PC-3 (cell line): ENCODE measurements around the gene LRRC8E. TPM values are rescaled to one million over a fixed set of nuclear protein-coding genes. Genes with fewer than 3 reads are reported as not detected.

Source experiments
- ATAC-seq: fragments of 200-7000 bp; cut with Tn5 transposase; 2 replicates; pipeline ENCODE4 v1.9.1; 2020; ENCODE audit warnings: mild to moderate bottlenecking, moderate library complexity
- BruUV-seq: library from RNA; stranded (reverse); fragments of 400-500 nt; replicated peaks from 2 replicates; lab custom pipeline; 2021; lab: Mats Ljungman, UMichigan
- CTCF ChIA-PET: fragments of 300-600 bp; sonication (Branson Sonifier 250); formaldehyde crosslinking; loops from one replicate; lab custom pipeline; 2022; ENCODE audit warnings: antibody characterized with exemption; lab: Charles Lee
- POLR2A ChIA-PET: fragments of 300-600 bp; sonication (Branson Sonifier 250); formaldehyde crosslinking; loops from one replicate; lab custom pipeline; 2022; ENCODE audit warnings: antibody characterized with exemption; ENCODE audit not compliant: unreplicated experiment; lab: Charles Lee
- DNase-seq: peaks from one replicate; pipeline ENCODE4 v3.0.0-alpha.2; 2015
- H2AFZ ChIP-seq: fragments of 300-600 bp; sonication (generic); 2 replicates; pipeline ENCODE4 v1.6.0; 2016; ENCODE audit warnings: antibody characterized with exemption, low read length
- H3F3A ChIP-seq: fragments of 300-600 bp; sonication (generic); one replicate; pipeline ENCODE4 v1.6.0; 2017; ENCODE audit warnings: antibody characterized with exemption, low read length, control low read depth, mild to moderate bottlenecking; ENCODE audit not compliant: unreplicated experiment
- H3K27ac ChIP-seq: fragments of 300-600 bp; sonication (generic); 2 replicates; pipeline ENCODE4 v1.5.1; 2016; ENCODE audit warnings: mild to moderate bottlenecking, low read length
- H3K27me3 ChIP-seq: fragments of 300-600 bp; sonication (generic); 2 replicates; pipeline ENCODE4 v1.6.1; 2016; ENCODE audit warnings: low read length, mixed read lengths
- H3K36me3 ChIP-seq: fragments of 300-600 bp; sonication (generic); 2 replicates; pipeline ENCODE4 v1.6.1; 2016; ENCODE audit warnings: low read depth, mixed run types, low read length, mixed read lengths
- H3K4me1 ChIP-seq: fragments of 300-600 bp; sonication (generic); 2 replicates; pipeline ENCODE4 v1.5.1; 2016; ENCODE audit warnings: low read length; ENCODE audit not compliant: insufficient read depth
- H3K4me2 ChIP-seq: fragments of 300-600 bp; sonication (generic); 2 replicates; pipeline ENCODE4 v1.6.0; 2016; ENCODE audit warnings: low read length
- H3K4me3 ChIP-seq: fragments of 300-600 bp; sonication (generic); 2 replicates; pipeline ENCODE4 v1.5.1; 2016; ENCODE audit warnings: mild to moderate bottlenecking, low read length, mixed read lengths
- H3K79me2 ChIP-seq: fragments of 300-600 bp; sonication (generic); 2 replicates; pipeline ENCODE4 v1.6.1; 2017; ENCODE audit warnings: low read length, mixed read lengths
- H3K9ac ChIP-seq: fragments of 300-600 bp; sonication (generic); 2 replicates; pipeline ENCODE4 v1.6.0; 2016; ENCODE audit warnings: mild to moderate bottlenecking, low read length
- H3K9me2 ChIP-seq: fragments of 300-600 bp; sonication (generic); replicated peaks from 2 replicates; pipeline ENCODE4 v1.6.1; 2016; ENCODE audit warnings: mixed run types, low read length, mixed read lengths
- H3K9me3 ChIP-seq: fragments of 300-600 bp; sonication (generic); 2 replicates; pipeline ENCODE4 v1.6.1; 2016; ENCODE audit warnings: low read length, mixed read lengths
- H4K20me1 ChIP-seq: fragments of 300-600 bp; sonication (generic); 2 replicates; pipeline ENCODE4 v1.6.1; 2016; ENCODE audit warnings: low read length, mixed read lengths
- CTCF ChIP-seq: fragments of 300-600 bp; sonication (generic); conservative IDR thresholded peaks from 2 replicates; pipeline ENCODE4 v1.5.1; 2017; ENCODE audit warnings: antibody characterized with exemption, low read depth, mild to moderate bottlenecking, low read length
- EZH2 ChIP-seq: fragments of 300-600 bp; sonication (generic); IDR thresholded peaks from one replicate; pipeline ENCODE4 v1.6.1; 2017; ENCODE audit warnings: antibody characterized with exemption, mild to moderate bottlenecking, low read length; ENCODE audit not compliant: unreplicated experiment
- EZH2phosphoT487 ChIP-seq: fragments of 300-600 bp; sonication (generic); IDR thresholded peaks from 2 replicates; pipeline ENCODE4 v1.6.1; 2018; ENCODE audit warnings: mild to moderate bottlenecking, antibody characterized with exemption, low read length, borderline replicate concordance
- intact Hi-C: fragments of 100-400 bp; cut with micrococcal nuclease; formaldehyde crosslinking; loops from 2 replicates; pipeline ENCODE4 v1.9.0; 2023
- total RNA-seq: library from RNA; depleted of rRNA; stranded (reverse); fragments of >200 nt; gene quantifications from 2 replicates; pipeline ENCODE4 v1.2.3, GENCODE V29; 2014

The LRRC8E gene
- total RNA-seq, 1 experiment from 2014 or later, result 30.8 TPM

- H3K79me2 ChIP-seq, result peaks cover 36% of the 10 kb centered on the region
- no TSS peak for BruUV-seq
- no peak overlapping the region for H2AFZ ChIP-seq
- H3K27me3 ChIP-seq, result no peaks in the 10 kb centered on the region
- no peaks in the 10 kb centered on the region for H4K20me1 ChIP-seq
- H3F3A ChIP-seq, result no peaks in the 10 kb centered on the region
- H3K27ac ChIP-seq, result no peak overlapping the region
- peak; percentile 58 for ATAC-seq
- peaks cover 19% of the 10 kb centered on the region for H3K36me3 ChIP-seq
- ChIA-PET POLR2A (interaction anchor here (0.5 kb wide), 1 partner anchor 25 kb away, joined by 3 read pairs; the partner anchor contains the start of gene SNAPC2), CTCF (no interaction called here)
- H3K4me1 ChIP-seq, result peaks cover 22% of the 10 kb centered on the region
- H3K9me2 ChIP-seq, result no peaks in the 10 kb centered on the region
- DNase-seq, result peak; percentile 68
- TF ChIP-seq CTCF (no peak), EZH2phosphoT487 (no peak)
- peak overlapping the region; percentile 25 for H3K4me2 ChIP-seq
- intact Hi-C loops, result no loop called here
- H3K4me3 ChIP-seq, result no peak overlapping the region
- H3K9ac ChIP-seq, result no peak overlapping the region
- H3K9me3 ChIP-seq, result no peaks in the 10 kb centered on the region
Observed at GRCh38 chr19:7894612-7895309, 6.5 kb downstream of the LRRC8E start.

DNA sequence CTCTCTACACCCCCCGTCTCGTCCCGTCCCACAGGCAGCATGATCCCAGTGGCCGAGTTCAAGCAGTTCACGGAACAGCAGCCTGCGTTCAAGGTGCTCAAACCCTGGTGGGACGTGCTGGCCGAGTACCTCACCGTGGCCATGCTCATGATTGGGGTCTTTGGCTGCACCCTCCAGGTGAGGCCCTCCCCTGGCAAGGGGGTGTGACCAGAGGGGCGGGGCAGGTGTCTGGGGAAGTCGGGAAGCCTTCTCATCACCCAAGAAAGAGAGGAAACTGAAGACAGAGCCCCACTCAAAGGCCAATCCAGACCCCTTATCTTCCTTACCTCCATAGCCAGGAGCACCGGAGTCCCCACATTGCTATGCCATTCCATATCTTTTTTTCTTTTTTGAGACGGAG, 7.3 kb downstream of the LRRC8E start:
- peaks cover 19% of the 10 kb centered on the region for H3K36me3 ChIP-seq
- BruUV-seq, result no TSS peak
- H4K20me1 ChIP-seq, result no peaks in the 10 kb centered on the region
- H3K9me3 ChIP-seq, result no peaks in the 10 kb centered on the region
- no peak overlapping the region for H3K9ac ChIP-seq
- H3K4me3 ChIP-seq, result no peak overlapping the region
- H3F3A ChIP-seq, result no peaks in the 10 kb centered on the region
- peaks cover 19% of the 10 kb centered on the region for H3K4me1 ChIP-seq
- TF ChIP-seq CTCF (no peak), EZH2 (no peak), EZH2phosphoT487 (no peak)
- ATAC-seq (no peak), DNase-seq (no peak)
- ChIA-PET CTCF (no interaction called here), POLR2A (no interaction called here)
- H3K27ac ChIP-seq, result no peak overlapping the region
- peaks cover 28% of the 10 kb centered on the region for H3K79me2 ChIP-seq
- intact Hi-C loops, result no loop called here
- H3K27me3 ChIP-seq, result no peaks in the 10 kb centered on the region
- H3K9me2 ChIP-seq, result no peaks in the 10 kb centered on the region
- H3K4me2 ChIP-seq, result no peak overlapping the region
- no peak overlapping the region for H2AFZ ChIP-seq

- Histone ChIP-seq H3K79me2 (peaks cover 14% of the 10 kb centered on the region), H4K20me1 (no peaks in the 10 kb centered on the region), H3K4me2 (no peak overlapping the region), H3K27me3 (no peaks in the 10 kb centered on the region), H3F3A (peaks cover 11% of the 10 kb centered on the region), H3K9ac (no peak overlapping the region), H3K4me1 (peaks cover 19% of the 10 kb centered on the region), H2AFZ (no peak overlapping the region), H3K9me3 (no peaks in the 10 kb centered on the region), H3K36me3 (peaks cover 19% of the 10 kb centered on the region), H3K4me3 (no peak overlapping the region), H3K27ac (no peak overlapping the region), H3K9me2 (no peaks in the 10 kb centered on the region)
- POLR2A ChIA-PET, result interaction anchor here (0.6 kb wide), 1 partner anchor 422 kb away, joined by 7 read pairs; no protein-coding TSS in a partner anchor
- ATAC-seq (no peak), DNase-seq (no peak)
- TF ChIP-seq CTCF (no peak), EZH2phosphoT487 (no peak), EZH2 (no peak)
- BruUV-seq, result no TSS peak
- intact Hi-C loops, result no loop called here
- CTCF ChIA-PET, result no interaction called here
Observed at GRCh38 chr19:7897292-7897691, 9.0 kb downstream of the LRRC8E start.
